Stimulated activated CD8-positive, alpha-beta memory T cell treated with anti-CD3 and anti-CD28 coated beads, Interleukin-4, amount 100 ng/mL, for 4 hours (primary cell): ENCODE measurements around the gene LIMS2.

Source experiments
- DNase-seq, 2 donors: peaks; one replicate each; pipeline ENCODE4 v3.0.0-alpha.2; 2020; ENCODE audit warnings: low read depth in 2 of 2, low spot score in 1 of 2

Gene LIMS2

DNA sequence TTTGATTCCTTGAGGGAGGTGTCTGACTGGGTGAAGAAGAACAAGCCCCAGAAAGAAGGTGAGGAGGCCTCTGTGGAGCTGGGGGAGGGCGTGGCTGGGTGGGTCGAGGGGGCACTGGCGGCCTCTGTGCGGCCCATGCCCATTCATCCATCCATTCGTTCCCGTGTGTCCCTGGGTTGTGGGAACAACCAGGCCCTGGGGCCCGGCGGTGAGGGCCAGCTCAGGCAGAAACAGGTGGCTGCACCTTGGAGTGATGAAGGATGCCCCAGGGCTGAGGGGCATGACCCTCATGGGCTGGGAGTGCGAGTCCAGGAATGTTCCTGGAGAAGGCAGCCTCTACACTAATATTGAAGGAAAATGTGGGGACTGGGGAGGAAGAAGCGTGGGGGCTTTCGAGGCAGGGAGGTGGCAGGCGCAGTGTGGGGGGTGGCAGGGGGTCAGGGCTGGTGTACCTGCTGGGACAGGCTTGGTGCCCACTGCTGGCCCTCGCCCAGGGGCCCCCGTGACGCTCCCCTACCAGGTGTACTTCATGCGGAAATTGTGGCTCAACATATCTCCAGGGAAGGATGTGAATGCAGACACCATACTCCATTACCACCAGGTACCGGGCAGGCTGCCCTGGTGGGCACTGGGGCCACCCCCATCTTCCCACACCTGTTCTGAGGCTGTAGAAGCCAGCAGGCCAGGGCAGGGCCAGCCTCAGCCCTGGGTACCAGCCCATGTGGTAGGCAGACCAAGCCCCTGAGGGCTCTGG, 40.5 kb downstream of the LIMS2 start:
- no peak for DNase-seq

DNA sequence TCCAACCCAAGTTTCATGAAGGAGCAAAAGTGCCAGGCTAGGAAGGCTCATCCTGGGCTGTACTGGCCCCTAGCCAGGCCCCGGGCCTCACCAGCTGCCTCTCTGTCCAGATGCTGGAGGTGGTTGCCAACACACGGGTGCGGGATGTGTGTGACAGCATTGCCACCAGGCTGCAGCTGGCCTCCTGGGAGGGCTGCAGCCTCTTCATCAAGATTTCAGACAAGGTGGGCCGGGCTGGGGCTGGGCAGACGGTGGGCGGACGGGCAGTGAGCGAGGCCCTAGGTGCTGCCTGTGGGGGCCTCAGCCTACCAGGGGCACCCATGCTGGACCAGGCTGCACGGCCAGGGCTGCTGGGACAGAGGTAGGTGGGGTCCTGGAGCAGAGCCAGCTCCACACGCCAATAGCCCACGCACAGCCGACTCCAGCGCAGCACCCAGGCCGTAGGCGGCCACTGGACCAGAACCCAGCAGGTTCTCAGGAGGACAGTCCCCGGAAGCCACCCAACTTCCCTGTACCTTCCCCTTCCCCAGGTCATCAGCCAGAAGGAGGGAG, 41.2 kb downstream of the LIMS2 start:
- no peak for DNase-seq

- DNase-seq = no peak
These were observed 41.7 kb downstream of the LIMS2 start for GRCh38 chr2:127633556-127634065.

DNA sequence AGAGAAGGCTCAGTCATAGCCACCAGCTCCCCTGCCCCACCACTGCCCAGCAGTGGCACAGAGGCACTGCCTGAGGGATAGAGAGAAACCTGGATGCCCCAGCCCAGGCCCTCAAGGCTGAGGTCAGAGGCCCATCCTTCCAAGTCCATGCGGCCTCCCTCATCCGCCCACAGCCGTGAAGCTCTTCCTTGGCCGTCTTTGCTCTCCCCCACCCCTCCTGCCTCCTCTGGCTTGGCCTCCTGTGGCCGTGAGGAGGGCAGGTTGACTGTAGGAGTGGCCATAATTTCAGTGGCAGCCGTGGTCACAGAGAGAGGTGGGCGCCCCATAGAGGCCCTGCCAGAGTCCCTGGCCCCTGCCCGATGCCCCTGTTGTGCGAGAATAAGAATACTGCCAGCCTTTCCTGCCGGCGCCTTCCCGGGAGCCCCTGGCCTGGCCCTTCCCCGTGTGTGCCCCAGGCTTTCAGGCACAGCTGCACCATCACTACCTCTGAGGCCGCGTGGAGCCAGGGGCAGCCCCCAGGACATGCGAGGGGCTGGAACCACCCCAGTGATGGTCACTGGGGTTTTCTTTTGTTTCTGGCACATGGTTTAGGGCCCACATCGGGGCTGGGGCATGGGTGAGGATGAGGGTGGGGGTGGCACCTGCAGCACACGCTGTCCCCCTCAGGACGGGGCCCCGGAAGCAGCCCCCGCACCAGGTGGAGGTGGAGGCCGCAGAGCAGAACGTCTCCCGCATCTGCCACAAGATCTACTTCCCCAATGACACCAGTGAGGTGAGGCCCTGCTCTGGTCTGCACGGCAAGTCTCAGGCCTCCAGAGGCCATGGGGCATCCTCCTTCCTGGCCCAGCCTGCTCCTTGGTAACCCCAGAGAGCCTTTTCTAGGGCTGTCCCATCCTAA, 42.5 kb downstream of the LIMS2 start:
- no peak for DNase-seq

DNA sequence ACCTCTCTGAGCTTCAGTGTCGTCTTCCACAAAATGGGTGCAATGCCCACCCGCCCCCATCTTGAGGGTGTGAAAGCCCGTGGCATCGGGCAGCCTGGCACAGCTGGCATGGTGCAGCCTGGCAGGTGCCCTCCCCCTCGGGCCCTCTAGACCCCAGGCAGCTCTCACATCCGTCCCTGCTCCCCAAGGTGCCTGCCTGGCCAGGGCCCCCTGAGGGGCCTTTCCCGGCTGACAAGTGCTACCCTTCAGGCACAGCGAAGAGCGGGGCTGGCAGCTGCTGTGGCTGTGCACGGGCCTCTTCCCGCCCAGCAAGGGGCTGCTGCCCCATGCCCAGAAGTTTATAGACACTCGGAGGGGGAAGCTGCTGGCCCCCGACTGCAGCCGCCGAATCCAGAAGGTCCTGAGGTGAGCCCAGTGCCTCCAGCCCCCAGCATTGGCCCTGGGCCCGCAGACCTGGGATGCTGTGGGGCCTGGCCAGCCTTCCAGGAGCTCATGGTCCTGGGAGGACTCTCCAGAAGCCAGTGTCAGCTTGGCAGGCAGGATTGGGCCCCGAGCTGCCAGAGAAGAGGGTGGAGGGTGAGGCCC, 43.2 kb downstream of the LIMS2 start:
- no peak for DNase-seq

DNA sequence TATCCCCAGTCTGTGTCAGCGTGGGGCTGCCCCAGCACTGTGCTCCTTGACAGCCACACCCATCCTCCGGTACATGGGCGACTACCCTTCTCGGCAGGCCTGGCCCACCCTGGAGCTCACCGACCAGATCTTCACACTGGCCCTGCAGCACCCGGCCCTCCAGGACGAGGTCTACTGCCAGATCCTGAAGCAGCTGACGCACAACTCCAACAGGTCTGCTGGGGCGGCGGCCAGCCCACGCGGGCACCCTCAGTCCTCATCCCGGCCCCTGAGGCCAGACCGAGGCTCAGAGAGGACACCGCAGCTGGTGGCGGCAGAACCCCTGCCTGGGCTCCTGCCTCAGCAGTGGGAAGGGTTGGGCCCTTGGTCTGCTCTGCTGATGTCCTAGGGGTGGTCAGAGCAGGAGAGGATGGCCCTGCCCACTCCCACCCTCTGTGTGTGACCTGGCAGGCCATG, 43.8 kb downstream of the LIMS2 start:
- no peak for DNase-seq

- no peak for DNase-seq
These were observed 44.3 kb downstream of the LIMS2 start for GRCh38 chr2:127630864-127631540.

DNA sequence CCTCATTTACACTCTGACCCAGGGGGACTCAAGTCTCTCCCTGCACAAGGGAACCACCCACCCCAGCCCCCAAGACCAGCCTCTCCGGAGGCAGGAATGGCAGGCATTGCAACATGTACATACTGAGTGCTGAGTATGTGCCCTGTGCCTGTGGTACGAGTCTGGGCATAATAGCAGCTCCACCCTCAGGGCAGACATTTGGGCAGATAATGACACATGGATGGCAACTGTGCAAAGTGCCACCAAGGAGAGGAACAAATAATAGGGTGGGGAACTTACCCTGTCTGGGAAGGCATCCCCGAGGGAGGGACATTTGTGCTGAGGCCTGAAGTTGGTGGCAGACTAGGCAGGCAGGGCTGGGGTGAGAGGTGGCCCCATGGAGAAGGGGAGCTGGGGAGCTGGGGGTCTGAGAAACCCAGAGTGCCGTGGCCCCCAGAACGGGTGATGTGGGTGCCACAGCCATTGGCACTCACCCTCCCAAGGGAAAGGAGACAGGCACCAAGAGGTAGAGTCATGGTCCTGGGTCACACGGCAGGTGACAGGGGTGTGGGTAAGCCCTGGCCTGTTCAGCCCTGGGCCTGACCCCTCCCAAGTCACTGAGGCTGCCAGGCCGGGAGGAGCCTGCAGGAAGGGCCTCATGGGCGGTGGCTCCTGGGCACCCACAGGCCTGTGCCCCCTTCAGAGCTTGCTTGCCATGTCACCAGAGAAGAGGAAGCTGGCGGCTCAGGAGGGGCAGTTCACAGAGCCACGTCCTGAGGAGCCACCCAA, 45.0 kb downstream of the LIMS2 start:
- no peak for DNase-seq

DNA sequence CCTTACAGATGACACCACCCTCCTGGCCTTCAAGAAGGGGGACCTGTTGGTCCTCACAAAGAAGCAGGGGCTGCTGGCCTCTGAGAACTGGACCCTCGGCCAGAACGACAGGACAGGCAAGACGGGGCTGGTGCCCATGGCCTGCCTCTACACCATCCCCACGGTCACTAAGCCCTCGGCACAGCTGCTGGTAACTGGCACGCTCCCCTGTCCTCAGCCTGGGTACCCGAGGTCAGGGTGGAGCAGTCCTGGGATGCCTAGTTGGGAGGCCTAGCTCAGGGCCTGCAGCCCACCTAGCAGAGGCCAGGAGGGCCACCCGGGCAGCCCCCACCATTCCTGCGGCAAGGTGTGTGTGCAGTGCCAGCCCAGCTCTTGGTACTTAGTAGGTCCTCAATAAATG, 45.7 kb downstream of the LIMS2 start:
- DNase-seq = no peak

DNA sequence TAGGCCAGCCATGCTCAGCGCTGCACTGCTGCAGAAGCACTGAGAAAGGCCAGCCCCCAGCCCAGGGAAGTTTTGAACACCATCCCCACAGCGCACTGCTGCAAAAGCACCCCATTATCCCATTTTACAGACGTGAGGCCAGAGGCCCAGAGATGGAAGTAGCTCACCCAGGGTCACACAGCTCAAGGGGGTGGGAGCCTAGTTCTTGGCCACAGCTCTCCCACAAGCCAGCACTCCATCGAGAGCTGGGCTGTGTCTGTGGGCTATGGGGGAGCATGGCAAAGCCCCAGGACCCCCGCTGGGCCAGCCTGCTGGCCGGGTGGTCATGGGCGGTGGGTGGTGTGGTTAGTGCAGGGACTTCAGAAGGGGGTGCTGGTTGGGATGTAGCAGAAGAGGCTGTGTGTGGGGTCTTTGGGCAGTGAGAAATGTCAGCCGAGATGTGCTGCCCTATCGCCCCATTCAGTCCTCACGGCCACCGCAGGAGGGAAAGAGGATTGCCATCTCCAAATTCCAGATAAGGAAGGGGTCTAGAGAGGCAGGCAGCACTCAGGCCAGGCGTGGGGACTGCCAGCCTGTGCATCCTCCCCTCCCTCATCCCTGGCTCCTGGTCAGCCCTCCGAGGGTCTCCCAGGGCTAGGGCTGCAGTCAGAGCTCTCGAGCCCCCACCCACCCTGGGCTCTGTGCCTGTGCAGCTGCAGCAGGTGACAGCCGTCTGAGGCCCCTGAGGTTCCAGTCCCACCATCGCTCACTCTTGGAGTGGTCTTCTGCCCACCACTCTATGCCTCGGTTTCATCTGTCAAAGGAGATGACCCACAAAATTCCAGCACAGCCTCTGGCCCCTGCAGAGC, 46.3 kb downstream of the LIMS2 start:
- no peak for DNase-seq

- DNase-seq = no peak
These were observed 47.4 kb downstream of the LIMS2 start for GRCh38 chr2:127627740-127628571.

- DNase-seq = no peak
These were observed 48.2 kb downstream of the LIMS2 start for GRCh38 chr2:127626917-127627739.

DNA sequence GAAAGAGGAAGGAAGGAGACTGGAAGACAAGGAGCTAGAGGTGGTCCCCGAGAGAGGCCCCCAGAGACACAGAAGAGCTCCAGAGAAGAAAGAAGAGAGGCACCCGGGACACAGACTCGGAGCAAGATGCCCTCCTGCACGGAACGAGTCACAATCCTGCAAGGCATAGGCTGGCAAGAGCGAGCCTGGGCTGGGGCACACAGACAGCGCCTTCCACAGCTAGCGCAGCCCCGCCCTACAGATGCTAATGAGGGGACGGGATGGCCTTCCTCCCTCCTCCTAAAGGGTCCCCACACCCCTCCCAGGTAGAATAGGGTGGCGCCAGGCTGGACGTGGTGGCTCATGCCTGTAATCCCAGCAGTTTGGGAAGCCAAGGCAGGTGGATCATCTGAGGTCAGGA, 49.2 kb downstream of the LIMS2 start:
- no peak for DNase-seq

GRCh38 chr2:127625572-127625951, 49.8 kb downstream of the LIMS2 start:
- DNase-seq = no peak

- DNase-seq = no peak
These were observed 50.4 kb downstream of the LIMS2 start for GRCh38 chr2:127624756-127625571.

- DNase-seq = no peak
These were observed 51.0 kb downstream of the LIMS2 start for GRCh38 chr2:127624320-127624755.
